ENCODE results near the gene MPIG6B.

The MPIG6B gene

GRCh38 chr6:31739639-31740396 lies 16.6 kb downstream of the MPIG6B start, which contains the start of gene MSH5:
Gene MSH5, plus strand, starts transcription at chr6:31740005. Its CDS starts 462 bp downstream, at chr6:31740467.
- Histone ChIP-seq H3K9me2 (ENCODE audit: low read depth, low read length) (no peaks in the 10 kb centered on the region), H4K20me1 (ENCODE audit: insufficient read depth, low read length) (no peaks in the 10 kb centered on the region), H3K4me2 (ENCODE audit: low read length) (peak within 1 kb of the TSS; percentile 89), H3F3A (ENCODE audit: insufficient read depth, low read length) (0 out of 2 replicates have a peak, but pooled peaks cover 3% of the 10 kb centered on the region), H3K4me3 (ENCODE audit: low read depth, low read length, poor library complexity, severe bottlenecking) (peak within 1 kb of the TSS; percentile 68), H3K9ac (ENCODE audit: low read length) (peak within 1 kb of the TSS; percentile 87), H3K4me1 (ENCODE audit: insufficient read depth, low read length, severe bottlenecking) (peaks cover 47% of the 10 kb centered on the region), H3K27me3 (ENCODE audit: insufficient read depth, low read length) (no peaks in the 10 kb centered on the region), H3K27ac (ENCODE audit: low read depth, low read length, poor library complexity, severe bottlenecking) (peak within 1 kb of the TSS; percentile 94), H3K9me3 (ENCODE audit: low read length) (no peaks in the 10 kb centered on the region), H3K79me2 (ENCODE audit: insufficient read depth, low read length) (peaks cover 10% of the 10 kb centered on the region; the same call in 1 of the 2 replicates), H3K36me3 (ENCODE audit: insufficient read depth, low read length) (peaks cover 33% of the 10 kb centered on the region), H2AFZ (ENCODE audit: low read length) (no peak within 1 kb of the TSS)
- TF ChIP-seq CTCF (IDR thresholded peaks at IDR 0.05; ENCODE audit: low read length) (no peak), EZH2 (IDR thresholded peaks at IDR 0.05; ENCODE audit: borderline replicate concordance, low read length) (no peak)

- H3K9me3 ChIP-seq (ENCODE audit: low read length): no peaks in the 10 kb centered on the region
- TF ChIP-seq CTCF (IDR thresholded peaks at IDR 0.05; ENCODE audit: low read length) (no peak), EZH2 (IDR thresholded peaks at IDR 0.05; ENCODE audit: borderline replicate concordance, low read length) (no peak)
- 0 out of 2 replicates have a peak, but pooled peaks cover 3% of the 10 kb centered on the region for H3F3A ChIP-seq (ENCODE audit: insufficient read depth, low read length)
- peaks cover 38% of the 10 kb centered on the region for H3K36me3 ChIP-seq (ENCODE audit: insufficient read depth, low read length)
- H3K27me3 ChIP-seq (ENCODE audit: insufficient read depth, low read length): no peaks in the 10 kb centered on the region
- peaks cover 7% of the 10 kb centered on the region; the same call in 1 of the 2 replicates for H3K79me2 ChIP-seq (ENCODE audit: insufficient read depth, low read length)
- peak overlapping the region; percentile 89 for H3K4me2 ChIP-seq (ENCODE audit: low read length)
- peak overlapping the region; percentile 85 for H3K27ac ChIP-seq (ENCODE audit: low read depth, low read length, poor library complexity, severe bottlenecking)
- no peak overlapping the region for H2AFZ ChIP-seq (ENCODE audit: low read length)
- H4K20me1 ChIP-seq (ENCODE audit: insufficient read depth, low read length): no peaks in the 10 kb centered on the region
- H3K9ac ChIP-seq (ENCODE audit: low read length): peak overlapping the region; percentile 86
- peak overlapping the region; percentile 68 for H3K4me3 ChIP-seq (ENCODE audit: low read depth, low read length, poor library complexity, severe bottlenecking)
- no peaks in the 10 kb centered on the region for H3K9me2 ChIP-seq (ENCODE audit: low read depth, low read length)
- H3K4me1 ChIP-seq (ENCODE audit: insufficient read depth, low read length, severe bottlenecking): peaks cover 43% of the 10 kb centered on the region
Observed at GRCh38 chr6:31740397-31741223, 17.4 kb downstream of the MPIG6B start.

GRCh38 chr6:31741815-31742214 lies 18.6 kb downstream of the MPIG6B start:
- H3K9ac ChIP-seq (ENCODE audit: low read length): no peak overlapping the region
- no peak overlapping the region for H3K4me3 ChIP-seq (ENCODE audit: low read depth, low read length, poor library complexity, severe bottlenecking)
- H2AFZ ChIP-seq (ENCODE audit: low read length): no peak overlapping the region
- H3F3A ChIP-seq (ENCODE audit: insufficient read depth, low read length): 0 out of 2 replicates have a peak, but pooled peaks cover 3% of the 10 kb centered on the region
- 0 out of 2 replicates have a peak, but pooled peaks cover under 1% of the 10 kb centered on the region for H3K79me2 ChIP-seq (ENCODE audit: insufficient read depth, low read length)
- no peaks in the 10 kb centered on the region for H3K27me3 ChIP-seq (ENCODE audit: insufficient read depth, low read length)
- peak overlapping the region; percentile 1 for H3K27ac ChIP-seq (ENCODE audit: low read depth, low read length, poor library complexity, severe bottlenecking)
- H4K20me1 ChIP-seq (ENCODE audit: insufficient read depth, low read length): no peaks in the 10 kb centered on the region
- no peaks in the 10 kb centered on the region for H3K9me2 ChIP-seq (ENCODE audit: low read depth, low read length)
- no peak overlapping the region for H3K4me2 ChIP-seq (ENCODE audit: low read length)
- peaks cover 39% of the 10 kb centered on the region for H3K36me3 ChIP-seq (ENCODE audit: insufficient read depth, low read length)
- H3K9me3 ChIP-seq (ENCODE audit: low read length): no peaks in the 10 kb centered on the region
- H3K4me1 ChIP-seq (ENCODE audit: insufficient read depth, low read length, severe bottlenecking): peaks cover 38% of the 10 kb centered on the region
- TF ChIP-seq EZH2 (IDR thresholded peaks at IDR 0.05; ENCODE audit: borderline replicate concordance, low read length) (no peak), CTCF (IDR thresholded peaks at IDR 0.05; ENCODE audit: low read length) (no peak)
